ENCODE measurements around the gene UBE4A.
A peak's percentile ranks its signal among the peaks of the same experiment; 100 is the strongest.

Gene UBE4A

DNA sequence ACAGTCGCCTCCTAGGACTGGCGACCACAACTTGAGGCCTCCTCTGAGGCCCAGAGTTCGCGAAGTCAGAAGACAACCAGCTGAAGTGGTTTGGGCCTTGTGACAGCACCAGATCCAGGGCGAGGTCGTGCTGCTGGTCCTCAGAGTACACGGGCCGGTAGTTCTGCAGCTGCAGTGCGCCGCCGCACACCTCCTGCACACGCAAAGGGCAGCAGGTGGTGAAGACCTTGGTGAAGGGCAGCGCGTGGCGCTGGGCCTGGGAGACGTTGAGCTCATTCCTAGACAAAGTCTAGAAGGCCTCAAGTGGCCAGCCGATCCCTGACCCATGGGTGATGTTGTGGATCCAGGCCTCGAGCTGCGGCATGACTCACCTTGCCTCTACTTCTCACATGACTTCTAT is 36.7 kb upstream of the UBE4A start:
- DNase-seq (ENCODE audit: low read depth) = no peak
- TF ChIP-seq, protein P1, sequence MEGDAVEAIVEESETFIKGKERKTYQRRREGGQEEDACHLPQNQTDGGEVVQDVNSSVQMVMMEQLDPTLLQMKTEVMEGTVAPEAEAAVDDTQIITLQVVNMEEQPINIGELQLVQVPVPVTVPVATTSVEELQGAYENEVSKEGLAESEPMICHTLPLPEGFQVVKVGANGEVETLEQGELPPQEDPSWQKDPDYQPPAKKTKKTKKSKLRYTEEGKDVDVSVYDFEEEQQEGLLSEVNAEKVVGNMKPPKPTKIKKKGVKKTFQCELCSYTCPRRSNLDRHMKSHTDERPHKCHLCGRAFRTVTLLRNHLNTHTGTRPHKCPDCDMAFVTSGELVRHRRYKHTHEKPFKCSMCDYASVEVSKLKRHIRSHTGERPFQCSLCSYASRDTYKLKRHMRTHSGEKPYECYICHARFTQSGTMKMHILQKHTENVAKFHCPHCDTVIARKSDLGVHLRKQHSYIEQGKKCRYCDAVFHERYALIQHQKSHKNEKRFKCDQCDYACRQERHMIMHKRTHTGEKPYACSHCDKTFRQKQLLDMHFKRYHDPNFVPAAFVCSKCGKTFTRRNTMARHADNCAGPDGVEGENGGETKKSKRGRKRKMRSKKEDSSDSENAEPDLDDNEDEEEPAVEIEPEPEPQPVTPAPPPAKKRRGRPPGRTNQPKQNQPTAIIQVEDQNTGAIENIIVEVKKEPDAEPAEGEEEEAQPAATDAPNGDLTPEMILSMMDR (IDR thresholded peaks at IDR 0.05; ENCODE audit: low read depth, low read length, missing control alignments) = no peak
- H3K4me3 ChIP-seq (ENCODE audit: low read depth, low read length) = no peak overlapping the region

DNA sequence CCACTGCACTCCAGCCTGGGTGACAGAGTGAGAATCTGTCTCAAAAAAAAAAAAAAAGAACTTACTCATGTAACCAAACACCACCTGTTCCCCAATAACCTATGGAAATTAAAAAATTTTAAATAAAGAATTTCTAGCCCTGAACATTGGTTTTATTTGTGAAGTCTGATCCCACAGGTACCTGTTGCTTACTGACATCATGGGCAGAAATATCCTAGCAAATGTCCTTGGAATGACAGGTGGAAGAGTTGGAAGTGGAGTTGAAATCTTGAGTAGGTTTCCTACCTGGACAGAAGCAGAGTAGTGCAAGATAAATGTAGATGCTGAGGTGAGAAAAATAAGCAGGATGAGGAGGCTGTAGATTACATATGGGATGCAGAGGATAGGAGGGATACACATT is 34.1 kb upstream of the UBE4A start:
- DNase-seq (ENCODE audit: low read depth) = no peak
- TF ChIP-seq, protein P1 (IDR thresholded peaks at IDR 0.05; ENCODE audit: low read depth, low read length, missing control alignments) = no peak
- no peak overlapping the region for H3K4me3 ChIP-seq (ENCODE audit: low read depth, low read length)

DNA sequence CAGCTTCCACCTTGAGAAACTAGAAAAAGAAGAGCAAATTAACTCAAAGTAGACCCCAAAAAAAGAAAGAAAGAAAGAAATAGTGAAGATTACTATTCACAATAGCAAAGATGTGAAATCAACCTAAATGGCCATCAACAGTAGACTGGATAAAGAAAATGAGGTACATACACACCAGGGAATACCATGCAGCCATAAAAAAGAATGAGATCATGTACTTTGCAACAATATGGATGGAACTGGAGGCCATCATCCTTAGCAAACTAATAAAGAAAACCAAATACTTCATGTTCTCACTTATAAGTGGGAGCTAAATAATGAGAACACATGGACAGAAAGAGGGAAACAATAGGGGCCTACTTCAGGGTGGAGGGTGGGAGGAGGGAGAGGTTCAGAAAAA is 30.7 kb upstream of the UBE4A start:
- TF ChIP-seq, protein P1 (IDR thresholded peaks at IDR 0.05; ENCODE audit: low read depth, low read length, missing control alignments) = no peak
- DNase-seq (ENCODE audit: low read depth) = no peak
- no peak overlapping the region for H3K4me3 ChIP-seq (ENCODE audit: low read depth, low read length)

GRCh38 chr11:118334745-118335144 is 24.7 kb upstream of the UBE4A start:
- no peak overlapping the region for H3K4me3 ChIP-seq (ENCODE audit: low read depth, low read length)
- TF ChIP-seq, protein P1 (IDR thresholded peaks at IDR 0.05; ENCODE audit: low read depth, low read length, missing control alignments) = no peak
- DNase-seq (ENCODE audit: low read depth) = no peak

DNA sequence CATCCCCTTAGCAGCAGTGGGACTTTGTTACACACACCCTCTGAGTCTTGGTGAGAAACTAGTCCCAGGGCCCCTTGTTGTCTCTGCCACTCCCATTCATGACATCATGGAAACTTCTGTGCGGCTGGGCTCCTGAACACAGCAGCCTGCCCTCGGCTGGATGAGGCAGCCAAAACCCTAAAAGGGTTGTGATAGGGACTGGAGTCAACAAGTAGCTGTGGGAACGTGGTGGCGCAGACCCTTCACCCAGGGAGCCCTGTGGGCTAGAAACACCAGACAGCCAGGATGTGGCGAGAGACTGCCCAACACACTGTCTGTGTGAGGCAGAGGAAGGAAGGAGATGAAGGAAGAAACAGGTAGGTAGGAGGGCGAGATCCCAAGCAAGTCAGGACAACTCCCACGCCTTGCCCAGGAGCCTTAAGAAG is 20.8 kb upstream of the UBE4A start:
- no peak overlapping the region for H3K4me3 ChIP-seq (ENCODE audit: low read depth, low read length)
- peak; percentile 34 for DNase-seq (ENCODE audit: low read depth)
- TF ChIP-seq, protein P1 (IDR thresholded peaks at IDR 0.05; ENCODE audit: low read depth, low read length, missing control alignments) = no peak

DNA sequence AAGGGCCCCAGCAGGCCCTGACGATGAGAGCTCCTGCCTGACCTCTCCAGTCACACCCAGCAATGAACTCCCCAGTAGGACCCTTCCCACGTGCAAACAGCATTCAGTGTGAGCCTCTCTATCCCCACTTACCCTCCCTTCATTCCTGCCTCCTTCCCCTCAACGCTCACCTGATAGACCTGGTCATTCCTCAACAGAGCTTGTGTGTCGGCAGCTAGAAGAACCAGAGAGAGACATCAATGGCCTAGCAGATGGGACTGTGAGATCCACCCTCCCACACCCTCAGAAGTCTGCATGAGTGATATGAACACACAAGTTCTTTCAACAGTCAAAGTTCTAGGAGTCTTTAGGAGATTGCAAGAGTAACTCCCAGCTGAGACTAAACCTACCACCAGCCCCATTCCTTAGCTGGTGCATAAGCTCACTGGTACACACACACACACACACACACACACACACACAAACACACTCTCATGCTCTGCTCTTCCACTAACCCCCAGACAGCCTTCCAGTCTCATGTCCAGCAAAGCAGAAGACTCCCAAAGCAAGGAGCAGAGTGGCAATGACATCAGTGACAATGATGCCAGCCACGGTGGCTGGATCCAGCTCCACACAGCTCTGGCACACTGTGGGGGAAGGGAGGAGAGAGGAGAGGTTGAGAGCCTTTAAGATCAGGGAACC is 20.0 kb upstream of the UBE4A start:
- no peak for DNase-seq (ENCODE audit: low read depth)
- TF ChIP-seq, protein P1 (IDR thresholded peaks at IDR 0.05; ENCODE audit: low read depth, low read length, missing control alignments) = no peak
- H3K4me3 ChIP-seq (ENCODE audit: low read depth, low read length) = no peak overlapping the region

- TF ChIP-seq, protein P1 (IDR thresholded peaks at IDR 0.05; ENCODE audit: low read depth, low read length, missing control alignments) = no peak
- H3K4me3 ChIP-seq (ENCODE audit: low read depth, low read length) = no peak overlapping the region
- DNase-seq (ENCODE audit: low read depth) = no peak
These were observed 19.0 kb upstream of the UBE4A start for GRCh38 chr11:118340449-118340848.

All from GM12864 (cell line).